Measurements from ENCODE around the gene ARMH4.

- TF ChIP-seq CTCF (IDR thresholded peaks at IDR 0.05; ENCODE audit: low read length) = no peak
- TF ChIP-seq EZH2phosphoT487 (IDR thresholded peaks at IDR 0.05; ENCODE audit: low read length) = no peak
These were observed 152.5 kb downstream of the ARMH4 start for GRCh38 chr14:57999471-57999870.

Measured in MM.1S (cell line).